Adipocyte (in vitro differentiated cells): ENCODE results near the gene NUDT8.
A peak's percentile ranks its signal among the peaks of the same experiment; 100 is the strongest.
"Not testable (repeated sequence)": the region's sequence is repeated elsewhere in the genome, so short reads cannot be mapped to it uniquely, and the experiment has no call there.

Experiments
- DNase-seq: peaks from one replicate; pipeline ENCODE4 v3.0.0-alpha.2; 2015; ENCODE audit warnings: low read depth
- H3K27me3 ChIP-seq: replicated peaks from 2 replicates; pipeline ENCODE4 v1.7.0; 2013; ENCODE audit warnings: mild to moderate bottlenecking, low read length, moderate library complexity; ENCODE audit not compliant: control insufficient read depth, insufficient read depth
- H3K36me3 ChIP-seq: 2 replicates; pipeline ENCODE4 v1.7.0; 2013; ENCODE audit warnings: low read length, mild to moderate bottlenecking, moderate library complexity; ENCODE audit not compliant: control insufficient read depth, insufficient read depth, severe bottlenecking
- H3K4me1 ChIP-seq: 2 replicates; pipeline ENCODE4 v1.7.0; 2013; ENCODE audit warnings: mild to moderate bottlenecking, low read length, moderate library complexity; ENCODE audit not compliant: control insufficient read depth, insufficient read depth
- H3K4me3 ChIP-seq: 2 replicates; pipeline ENCODE4 v1.7.0; 2013; ENCODE audit warnings: mild to moderate bottlenecking, low read length, moderate library complexity
- H3K9ac ChIP-seq: 2 replicates; pipeline ENCODE4 v1.7.0; 2013; ENCODE audit warnings: mild to moderate bottlenecking, low read length, moderate library complexity
- H3K9me3 ChIP-seq: 2 replicates; pipeline ENCODE4 v1.7.0; 2013; ENCODE audit warnings: mild to moderate bottlenecking, low read length, moderate library complexity; ENCODE audit not compliant: control insufficient read depth

The NUDT8 gene

GRCh38 chr11:67619683-67620618 lies 9.8 kb downstream of the NUDT8 start:
- not testable (repeated sequence) for H3K9ac ChIP-seq, H3K4me1 ChIP-seq, H3K36me3 ChIP-seq, H3K4me3 ChIP-seq, H3K9me3 ChIP-seq, DNase-seq
- H3K27me3 ChIP-seq = peaks cover 11% of the 10 kb centered on the region

- DNase-seq, H3K9ac ChIP-seq, H3K36me3 ChIP-seq, H3K4me1 ChIP-seq, H3K4me3 ChIP-seq, H3K9me3 ChIP-seq: not testable (repeated sequence)
- peaks cover 13% of the 10 kb centered on the region for H3K27me3 ChIP-seq
These were observed 10.7 kb downstream of the NUDT8 start for GRCh38 chr11:67618901-67619659.

GRCh38 chr11:67617243-67617953 lies 12.3 kb downstream of the NUDT8 start:
- Histone ChIP-seq H3K9ac (no peak overlapping the region), H3K27me3 (peaks cover 13% of the 10 kb centered on the region), H3K9me3 (no peaks in the 10 kb centered on the region), H3K36me3 (peaks cover 6% of the 10 kb centered on the region), H3K4me3 (no peak overlapping the region), H3K4me1 (peaks cover 5% of the 10 kb centered on the region)
- DNase-seq = no peak

GRCh38 chr11:67616431-67617242 lies 13.1 kb downstream of the NUDT8 start:
- H3K27me3 ChIP-seq = peaks cover 13% of the 10 kb centered on the region
- H3K9me3 ChIP-seq = no peaks in the 10 kb centered on the region
- H3K36me3 ChIP-seq = peaks cover 14% of the 10 kb centered on the region
- no peak overlapping the region for H3K9ac ChIP-seq
- no peak for DNase-seq
- no peak overlapping the region for H3K4me3 ChIP-seq
- H3K4me1 ChIP-seq = peaks cover 5% of the 10 kb centered on the region

- Histone ChIP-seq H3K27me3 (peaks cover 13% of the 10 kb centered on the region), H3K4me3 (no peak overlapping the region), H3K4me1 (peaks cover 5% of the 10 kb centered on the region), H3K9me3 (no peaks in the 10 kb centered on the region), H3K9ac (no peak overlapping the region), H3K36me3 (peaks cover 21% of the 10 kb centered on the region)
- DNase-seq = no peak
These were observed 13.9 kb downstream of the NUDT8 start for GRCh38 chr11:67615728-67616430.

- H3K9ac ChIP-seq = peak overlapping the region; percentile 46
- H3K27me3 ChIP-seq = peaks cover 13% of the 10 kb centered on the region
- DNase-seq = no peak
- H3K36me3 ChIP-seq = peaks cover 30% of the 10 kb centered on the region
- peaks cover 5% of the 10 kb centered on the region for H3K4me1 ChIP-seq
- no peaks in the 10 kb centered on the region for H3K9me3 ChIP-seq
- H3K4me3 ChIP-seq = no peak overlapping the region
These were observed 14.7 kb downstream of the NUDT8 start for GRCh38 chr11:67614730-67615714.

- Histone ChIP-seq H3K27me3 (peaks cover 13% of the 10 kb centered on the region), H3K36me3 (peaks cover 39% of the 10 kb centered on the region), H3K9ac (peak overlapping the region; percentile 46), H3K9me3 (no peaks in the 10 kb centered on the region), H3K4me3 (peak overlapping the region; percentile 61), H3K4me1 (peaks cover 5% of the 10 kb centered on the region)
- peak; percentile 72 for DNase-seq
These were observed 15.6 kb downstream of the NUDT8 start for GRCh38 chr11:67613960-67614715.

- H3K9ac ChIP-seq = peak overlapping the region; percentile 46
- no peak for DNase-seq
- peaks cover 13% of the 10 kb centered on the region for H3K27me3 ChIP-seq
- H3K4me1 ChIP-seq = peaks cover 5% of the 10 kb centered on the region
- H3K4me3 ChIP-seq = peak overlapping the region; percentile 61
- H3K9me3 ChIP-seq = no peaks in the 10 kb centered on the region
- peaks cover 44% of the 10 kb centered on the region for H3K36me3 ChIP-seq
These were observed 16.3 kb downstream of the NUDT8 start for GRCh38 chr11:67613313-67613959.

- H3K4me1 ChIP-seq = peaks cover 11% of the 10 kb centered on the region
- no peak overlapping the region for H3K4me3 ChIP-seq
- DNase-seq = no peak
- no peaks in the 10 kb centered on the region for H3K9me3 ChIP-seq
- no peak overlapping the region for H3K9ac ChIP-seq
- H3K36me3 ChIP-seq = peaks cover 44% of the 10 kb centered on the region
- H3K27me3 ChIP-seq = peaks cover 13% of the 10 kb centered on the region
These were observed 17.0 kb downstream of the NUDT8 start for GRCh38 chr11:67612751-67613150.
